Upper lobe of right lung (tissue), 1 donor: Measurements from ENCODE around the gene LRMDA. TPM values are rescaled to one million over a fixed set of nuclear protein-coding genes. Genes with fewer than 3 reads are reported as not detected.
A peak's percentile ranks its signal among the peaks of the same experiment; 100 is the strongest.

Experiments
- ATAC-seq: fragments of 200-7000 bp; cut with Tn5 transposase; one replicate; pipeline ENCODE4 v1.9.1; 2020; ENCODE audit warnings: mild to moderate bottlenecking, moderate library complexity
- DNase-seq: peaks from one replicate; pipeline ENCODE4 v3.0.0-alpha.2; 2020
- H3K27ac ChIP-seq: fragments of 200-600 bp; one replicate; pipeline ENCODE4 v1.8.0; 2022
- H3K27me3 ChIP-seq: fragments of 200-600 bp; one replicate; pipeline ENCODE4 v1.8.0; 2022; ENCODE audit warnings: mild to moderate bottlenecking
- H3K36me3 ChIP-seq: fragments of 200-600 bp; one replicate; pipeline ENCODE4 v1.8.0; 2022
- H3K4me1 ChIP-seq: fragments of 200-600 bp; one replicate; pipeline ENCODE4 v1.8.0; 2022
- H3K4me3 ChIP-seq: fragments of 200-600 bp; one replicate; pipeline ENCODE4 v1.8.0; 2022; ENCODE audit warnings: mild to moderate bottlenecking
- H3K9me3 ChIP-seq: fragments of 200-600 bp; one replicate; pipeline ENCODE4 v1.8.0; 2022
- intact Hi-C: fragments of 100-400 bp; cut with DNase I; formaldehyde crosslinking; loops from one replicate; pipeline ENCODE4 v1.11.0; 2022
- total RNA-seq: library from RNA; stranded (reverse); fragmentation: NEBNext Ultra II Directional; extraction: Animal tissue kit (Norgen Biotek cat#: 25700); gene quantifications from one replicate; pipeline ENCODE4 v1.2.1, GENCODE V29; 2021
- TF ChIP-seq, protein P1 (sequence below): fragments of 200-600 bp; IDR thresholded peaks from one replicate; pipeline ENCODE4 v1.8.0; 2022; ENCODE audit warnings: antibody characterized with exemption
- donor health status: DM: no; HTN: yes; CAD: no; lungs with severe emphysema.

LRMDA gene
- total RNA-seq, 1 donor from 2014 or later, result 20.0 TPM

DNA sequence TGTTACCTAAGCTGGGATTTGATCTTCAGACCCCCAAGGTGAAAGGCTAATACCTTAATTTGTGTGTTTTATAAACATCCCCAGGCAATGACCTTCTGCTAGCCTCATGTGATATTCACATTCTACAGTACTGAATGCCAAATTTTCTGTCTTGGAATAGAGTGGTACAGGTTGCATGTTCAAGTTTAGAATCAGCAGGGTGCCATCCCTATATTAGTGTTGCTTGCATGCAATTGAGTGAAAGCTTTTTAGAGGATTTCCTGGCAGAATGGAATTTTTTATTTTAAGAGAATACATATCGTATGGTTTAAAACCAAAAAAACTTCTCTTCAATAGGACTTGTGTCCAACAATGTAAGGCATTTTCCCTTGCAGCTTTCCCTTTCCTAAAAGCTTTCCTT, 107.3 kb downstream of the LRMDA start:
- no peak for DNase-seq
- ATAC-seq, result no peak
- Histone ChIP-seq H3K27me3 (no peaks in the 10 kb centered on the region), H3K4me3 (no peak overlapping the region), H3K36me3 (no peaks in the 10 kb centered on the region), H3K4me1 (peaks cover 7% of the 10 kb centered on the region), H3K9me3 (no peaks in the 10 kb centered on the region), H3K27ac (no peak overlapping the region)
- intact Hi-C loops, result no loop called here
- TF ChIP-seq, protein P1, sequence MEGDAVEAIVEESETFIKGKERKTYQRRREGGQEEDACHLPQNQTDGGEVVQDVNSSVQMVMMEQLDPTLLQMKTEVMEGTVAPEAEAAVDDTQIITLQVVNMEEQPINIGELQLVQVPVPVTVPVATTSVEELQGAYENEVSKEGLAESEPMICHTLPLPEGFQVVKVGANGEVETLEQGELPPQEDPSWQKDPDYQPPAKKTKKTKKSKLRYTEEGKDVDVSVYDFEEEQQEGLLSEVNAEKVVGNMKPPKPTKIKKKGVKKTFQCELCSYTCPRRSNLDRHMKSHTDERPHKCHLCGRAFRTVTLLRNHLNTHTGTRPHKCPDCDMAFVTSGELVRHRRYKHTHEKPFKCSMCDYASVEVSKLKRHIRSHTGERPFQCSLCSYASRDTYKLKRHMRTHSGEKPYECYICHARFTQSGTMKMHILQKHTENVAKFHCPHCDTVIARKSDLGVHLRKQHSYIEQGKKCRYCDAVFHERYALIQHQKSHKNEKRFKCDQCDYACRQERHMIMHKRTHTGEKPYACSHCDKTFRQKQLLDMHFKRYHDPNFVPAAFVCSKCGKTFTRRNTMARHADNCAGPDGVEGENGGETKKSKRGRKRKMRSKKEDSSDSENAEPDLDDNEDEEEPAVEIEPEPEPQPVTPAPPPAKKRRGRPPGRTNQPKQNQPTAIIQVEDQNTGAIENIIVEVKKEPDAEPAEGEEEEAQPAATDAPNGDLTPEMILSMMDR, result no peak

DNA sequence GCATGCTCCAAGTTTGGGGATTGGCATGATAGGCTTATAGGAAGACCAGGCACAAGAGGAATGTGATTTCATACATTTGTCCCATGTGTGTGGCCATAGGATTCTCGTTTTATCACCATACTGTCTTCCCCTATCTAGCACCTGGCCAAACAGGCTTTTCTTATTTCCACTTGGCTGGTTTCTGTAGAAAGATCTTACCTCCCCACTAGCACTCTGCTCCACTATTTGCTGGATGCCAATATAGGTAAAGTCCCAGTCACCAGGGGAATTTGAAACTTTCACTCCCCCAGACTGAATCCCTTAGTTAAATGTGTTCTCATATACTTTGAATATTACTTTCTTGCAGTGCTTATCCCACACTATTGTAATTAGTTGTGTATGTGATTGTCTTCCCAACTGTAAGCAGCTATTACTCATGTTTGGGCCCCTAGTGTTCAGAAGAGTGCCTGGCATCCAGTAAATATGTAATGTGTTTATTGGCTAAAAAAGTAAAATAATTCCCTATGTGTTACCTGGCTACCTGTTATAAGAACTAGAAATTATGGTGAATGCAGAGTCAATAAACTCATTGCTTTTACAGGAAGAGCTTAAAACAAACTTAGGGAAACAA, 109.0 kb downstream of the LRMDA start:
- intact Hi-C loops, result no loop called here
- no peak for ATAC-seq

DNA sequence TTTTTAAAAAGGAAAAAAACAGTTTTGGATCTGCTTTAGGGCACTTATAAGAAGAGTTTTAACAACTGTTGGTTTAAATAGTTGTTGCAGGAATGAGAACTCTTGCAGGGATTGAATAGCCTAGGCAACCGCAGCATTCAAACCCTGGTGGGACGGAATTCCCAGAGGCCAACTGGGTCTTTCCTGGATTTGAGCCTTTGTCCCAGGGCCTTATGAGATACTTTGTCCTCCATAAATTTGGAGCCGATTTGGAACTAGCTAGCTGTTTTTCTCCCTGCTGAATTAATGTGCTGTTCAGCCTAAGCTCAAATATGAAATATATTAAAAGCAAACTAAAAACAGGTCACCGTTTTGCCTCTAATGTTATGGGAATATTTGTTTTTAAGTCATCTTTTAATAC, 109.6 kb downstream of the LRMDA start:
- no peak for DNase-seq
- no peak overlapping the region for H3K4me3 ChIP-seq
- no peak for ATAC-seq
- H3K4me1 ChIP-seq, result peaks cover 20% of the 10 kb centered on the region
- no peaks in the 10 kb centered on the region for H3K9me3 ChIP-seq
- H3K27ac ChIP-seq, result no peak overlapping the region
- intact Hi-C loops, result no loop called here
- TF ChIP-seq, protein P1, result no peak
- no peaks in the 10 kb centered on the region for H3K27me3 ChIP-seq
- H3K36me3 ChIP-seq, result no peaks in the 10 kb centered on the region

More for the DNA sequence above, 109.0 kb downstream of the LRMDA start:
- no peak overlapping the region for H3K27ac ChIP-seq
- TF ChIP-seq, protein P1, result no peak
- H3K27me3 ChIP-seq, result no peaks in the 10 kb centered on the region
- H3K36me3 ChIP-seq, result no peaks in the 10 kb centered on the region
- H3K4me3 ChIP-seq, result no peak overlapping the region
- no peaks in the 10 kb centered on the region for H3K9me3 ChIP-seq
- DNase-seq, result no peak
- H3K4me1 ChIP-seq, result peaks cover 20% of the 10 kb centered on the region

DNA sequence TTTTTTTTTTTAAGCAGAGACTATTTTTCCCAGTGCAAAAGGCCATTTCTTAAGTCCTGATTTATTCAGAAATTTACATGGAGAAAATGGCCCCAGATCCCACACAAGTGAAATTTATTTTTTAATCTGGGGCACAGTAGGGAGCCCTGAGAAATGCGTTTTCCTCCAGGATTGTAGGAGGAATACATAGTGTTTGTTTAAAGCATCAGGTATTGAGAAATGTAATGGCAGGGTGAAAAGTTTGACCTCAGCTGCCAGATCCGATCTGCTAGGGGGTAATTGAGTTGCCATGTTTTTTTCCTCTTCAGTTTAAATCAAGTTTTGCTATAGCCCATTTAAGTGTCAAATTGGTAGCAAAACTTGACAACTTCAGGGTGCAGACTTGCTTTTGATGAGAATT, 110.0 kb downstream of the LRMDA start:
- TF ChIP-seq, protein P1, result no peak
- Histone ChIP-seq H3K4me1 (peaks cover 20% of the 10 kb centered on the region), H3K27me3 (no peaks in the 10 kb centered on the region), H3K27ac (no peak overlapping the region), H3K9me3 (no peaks in the 10 kb centered on the region), H3K4me3 (no peak overlapping the region), H3K36me3 (no peaks in the 10 kb centered on the region)
- DNase-seq (no peak), ATAC-seq (no peak)
- intact Hi-C loops, result no loop called here

DNA sequence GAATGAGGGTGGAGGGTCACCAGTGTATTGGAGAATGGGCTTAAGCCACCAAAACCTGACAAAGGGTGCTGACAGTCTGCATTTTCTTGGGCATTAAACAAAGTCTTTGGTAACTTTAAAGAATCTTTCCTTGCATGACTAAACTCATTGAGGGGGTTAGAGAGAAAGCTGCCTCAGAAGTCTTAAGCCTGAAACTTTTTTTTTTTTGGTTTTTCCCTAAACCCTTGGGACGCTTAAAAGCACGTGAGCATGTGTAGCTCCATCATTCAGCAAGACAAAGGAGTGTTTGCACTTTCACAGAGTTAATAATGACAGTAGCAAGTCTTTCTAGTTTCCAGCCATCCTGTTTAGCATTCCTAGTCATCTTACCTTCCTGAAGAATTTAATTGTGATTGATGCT, 110.7 kb downstream of the LRMDA start:
- H3K4me3 ChIP-seq, result no peak overlapping the region
- TF ChIP-seq, protein P1, result no peak
- intact Hi-C loops, result no loop called here
- no peaks in the 10 kb centered on the region for H3K9me3 ChIP-seq
- no peak overlapping the region for H3K27ac ChIP-seq
- no peak for DNase-seq
- peaks cover 20% of the 10 kb centered on the region for H3K4me1 ChIP-seq
- no peaks in the 10 kb centered on the region for H3K36me3 ChIP-seq
- ATAC-seq, result no peak
- H3K27me3 ChIP-seq, result no peaks in the 10 kb centered on the region

DNA sequence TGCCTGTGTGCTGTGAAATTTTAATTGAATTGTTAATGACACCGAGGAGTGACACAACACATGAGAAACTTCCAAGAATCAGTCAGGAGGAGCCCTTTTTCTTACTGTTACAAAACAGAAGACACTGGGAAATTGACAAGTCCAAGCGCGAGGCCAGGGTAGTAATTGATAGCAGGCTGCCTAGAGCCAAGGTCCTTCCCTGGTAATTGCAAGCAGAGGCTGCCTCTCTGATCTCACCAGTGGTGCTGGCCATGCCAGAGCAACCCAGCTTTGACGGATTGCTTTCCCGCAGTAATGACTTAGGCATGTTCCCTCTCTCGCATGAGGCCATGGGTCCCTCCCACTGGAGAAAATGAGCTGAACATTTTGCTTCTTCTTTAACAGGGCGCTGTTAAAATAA, 111.5 kb downstream of the LRMDA start:
- no peaks in the 10 kb centered on the region for H3K9me3 ChIP-seq
- H3K27ac ChIP-seq, result no peak overlapping the region
- DNase-seq (no peak), ATAC-seq (peak; percentile 49)
- peaks cover 22% of the 10 kb centered on the region for H3K4me1 ChIP-seq
- no peaks in the 10 kb centered on the region for H3K36me3 ChIP-seq
- TF ChIP-seq, protein P1, result no peak
- intact Hi-C loops, result no loop called here
- no peak overlapping the region for H3K4me3 ChIP-seq
- H3K27me3 ChIP-seq, result no peaks in the 10 kb centered on the region
